BLaER1 treated with 17β-estradiol and CSF1 and Interleukin-3, amounts not matched to agents 10 nM and 100 nM (cell line): ENCODE measurements around the gene FAM161B.
"Not testable (repeated sequence)": the region's sequence is repeated elsewhere in the genome, so short reads cannot be mapped to it uniquely, and the experiment has no call there.

Source experiments
- H3K27ac ChIP-seq, 11 experiments: shearing (Covaris generic); formaldehyde crosslinking; 2 replicates each; pipeline ENCODE4 v1.8.1; 2022
- H3K27me3 ChIP-seq, 11 experiments: shearing (Covaris generic); formaldehyde crosslinking; 2 replicates each; pipeline ENCODE4 v1.8.1; 2022
- H3K36me3 ChIP-seq, 11 experiments: shearing (Covaris generic); formaldehyde crosslinking; 2 replicates each; pipeline ENCODE4 v1.8.1; 2022
- H3K4me1 ChIP-seq, 10 experiments: shearing (Covaris generic); formaldehyde crosslinking; 2 replicates each; pipeline ENCODE4 v1.8.1; 2022
- H3K4me2 ChIP-seq, 11 experiments: shearing (Covaris generic); formaldehyde crosslinking; 2 replicates each; pipeline ENCODE4 v1.8.1; 2022
- H3K4me3 ChIP-seq, 10 experiments: shearing (Covaris generic); formaldehyde crosslinking; 2 replicates each; pipeline ENCODE4 v1.8.1; 2022
- H3K9ac ChIP-seq, 11 experiments: shearing (Covaris generic); formaldehyde crosslinking; 2 replicates each; pipeline ENCODE4 v1.8.1; 2022
- H3K9me3 ChIP-seq, 11 experiments: shearing (Covaris generic); formaldehyde crosslinking; replicated peaks in 1 of 11; 2 replicates each; pipeline ENCODE4 v1.8.1; 2022
- H4K20me1 ChIP-seq, 11 experiments: shearing (Covaris generic); formaldehyde crosslinking; 2 replicates each; pipeline ENCODE4 v1.8.1; 2022
- Cebpa-rat ChIP-seq, 11 experiments: shearing (Covaris generic); IDR thresholded peaks; 2 replicates each; pipeline ENCODE4 v1.8.1; 2022

The FAM161B gene

GRCh38 chr14:73916324-73916723 is 33.6 kb downstream of the FAM161B start:
- H3K9ac ChIP-seq = no peak overlapping the region
- H3K9me3 ChIP-seq = peaks cover 18 to 27% (median 24%) of the 10 kb centered on the region in 11 experiments
- no peak overlapping the region for H3K4me2 ChIP-seq
- peaks cover 0 to 80% (median 25%) of the 10 kb centered on the region in 11 experiments; a peak in 15 of 22 replicates for H4K20me1 ChIP-seq
- H3K4me1 ChIP-seq = no peaks in the 10 kb centered on the region
- no peak overlapping the region for H3K4me3 ChIP-seq
- no peak for TF ChIP-seq Cebpa-rat (IDR thresholded peaks at IDR 0.05)
- no peak overlapping the region for H3K27ac ChIP-seq
- peaks cover 96 to 100% (median 99%) of the 10 kb centered on the region in 11 experiments for H3K36me3 ChIP-seq
- H3K27me3 ChIP-seq = no peaks in the 10 kb centered on the region

GRCh38 chr14:73913256-73913655 is 36.6 kb downstream of the FAM161B start:
- Histone ChIP-seq H3K4me3 (peak overlapping the region in 1 of 10 experiments; percentile 21; a peak in 1 of 20 replicates), H3K4me1 (no peaks in the 10 kb centered on the region), H3K27ac (no peak overlapping the region), H3K9ac (no peak overlapping the region), H3K36me3 (peaks cover 96 to 100% (median 99%) of the 10 kb centered on the region in 11 experiments), H3K27me3 (no peaks in the 10 kb centered on the region), H3K9me3 (peaks cover 18 to 36% (median 31%) of the 10 kb centered on the region in 11 experiments), H4K20me1 (peaks cover 0 to 73% (median 16%) of the 10 kb centered on the region in 11 experiments; a peak in 13 of 22 replicates), H3K4me2 (no peak overlapping the region)
- TF ChIP-seq Cebpa-rat (IDR thresholded peaks at IDR 0.05) = no peak

- Histone ChIP-seq H3K36me3 (peaks cover 97 to 100% (median 98%) of the 10 kb centered on the region in 11 experiments), H3K9ac (no peak overlapping the region), H3K4me2 (no peak overlapping the region)
These were observed 40.2 kb downstream of the FAM161B start for GRCh38 chr14:73909681-73910080.

GRCh38 chr14:73903028-73903427 is 46.9 kb downstream of the FAM161B start:
- Histone ChIP-seq H3K9ac (no peak overlapping the region), H3K27me3 (no peaks in the 10 kb centered on the region), H3K27ac (no peak overlapping the region), H4K20me1 (peaks cover 0 to 52% (median 26%) of the 10 kb centered on the region in 11 experiments; a peak in 14 of 22 replicates), H3K36me3 (peaks cover 94 to 100% (median 98%) of the 10 kb centered on the region in 11 experiments), H3K4me2 (no peak overlapping the region), H3K4me3 (no peak overlapping the region), H3K9me3 (no peaks in the 10 kb centered on the region), H3K4me1 (no peaks in the 10 kb centered on the region)
- no peak for TF ChIP-seq Cebpa-rat (IDR thresholded peaks at IDR 0.05)

More at GRCh38 chr14:73909681-73910080, 40.2 kb downstream of the FAM161B start:
- H3K4me1 ChIP-seq = no peaks in the 10 kb centered on the region
- H3K27ac ChIP-seq = no peak overlapping the region
- no peak overlapping the region for H3K4me3 ChIP-seq
- no peak for TF ChIP-seq Cebpa-rat (IDR thresholded peaks at IDR 0.05)
- peaks cover 18 to 36% (median 31%) of the 10 kb centered on the region in 11 experiments for H3K9me3 ChIP-seq
- no peaks in the 10 kb centered on the region for H3K27me3 ChIP-seq
- peaks cover 0 to 49% (median 0%) of the 10 kb centered on the region in 11 experiments; a peak in 4 of 22 replicates for H4K20me1 ChIP-seq

- Histone ChIP-seq H3K4me3 (no peak overlapping the region), H3K9ac (no peak overlapping the region), H3K36me3 (peaks cover 91 to 99% (median 97%) of the 10 kb centered on the region in 11 experiments), H3K27me3 (no peaks in the 10 kb centered on the region), H3K9me3 (no peaks in the 10 kb centered on the region), H3K4me2 (no peak overlapping the region), H4K20me1 (peaks cover 11 to 90% (median 47%) of the 10 kb centered on the region in 11 experiments; a peak in 20 of 22 replicates), H3K4me1 (peaks cover 0 to 7% (median 0%) of the 10 kb centered on the region in 10 experiments; a peak in 2 of 20 replicates), H3K27ac (no peak overlapping the region)
- TF ChIP-seq Cebpa-rat (IDR thresholded peaks at IDR 0.05) = no peak
These were observed 53.4 kb downstream of the FAM161B start for GRCh38 chr14:73896521-73896920.

- Histone ChIP-seq H3K4me1 (peaks cover 0 to 7% (median 0%) of the 10 kb centered on the region in 10 experiments; a peak in 3 of 20 replicates), H3K4me3 (no peak overlapping the region), H3K36me3 (peaks cover 91 to 98% (median 97%) of the 10 kb centered on the region in 11 experiments), H3K4me2 (no peak overlapping the region), H3K27ac (no peak overlapping the region), H4K20me1 (peaks cover 17 to 90% (median 47%) of the 10 kb centered on the region in 11 experiments; a peak in 20 of 22 replicates), H3K27me3 (no peaks in the 10 kb centered on the region), H3K9me3 (no peaks in the 10 kb centered on the region), H3K9ac (no peak overlapping the region)
- no peak for TF ChIP-seq Cebpa-rat (IDR thresholded peaks at IDR 0.05)
These were observed 54.0 kb downstream of the FAM161B start for GRCh38 chr14:73895939-73896338.

GRCh38 chr14:73894180-73894687 is 55.7 kb downstream of the FAM161B start:
- Histone ChIP-seq H3K36me3 (peaks cover 77 to 92% (median 82%) of the 10 kb centered on the region in 11 experiments), H3K4me1 (peaks cover 0 to 13% (median 1%) of the 10 kb centered on the region in 10 experiments; a peak in 9 of 20 replicates), H4K20me1 (peaks cover 34 to 90% (median 57%) of the 10 kb centered on the region in 11 experiments; a peak in 20 of 22 replicates)
- not testable (repeated sequence) for H3K27me3 ChIP-seq, H3K27ac ChIP-seq, H3K4me3 ChIP-seq, H3K9me3 ChIP-seq, H3K4me2 ChIP-seq, H3K9ac ChIP-seq

GRCh38 chr14:73889376-73889775 is 60.5 kb downstream of the FAM161B start:
- H3K36me3 ChIP-seq = peaks cover 28 to 44% (median 34%) of the 10 kb centered on the region in 11 experiments
- no peak overlapping the region for H3K4me3 ChIP-seq
- H4K20me1 ChIP-seq = peaks cover 41 to 75% (median 65%) of the 10 kb centered on the region in 11 experiments; a peak in 21 of 22 replicates
- TF ChIP-seq Cebpa-rat (IDR thresholded peaks at IDR 0.05) = no peak
- H3K9me3 ChIP-seq = no peaks in the 10 kb centered on the region
- H3K27ac ChIP-seq = 0 out of 22 replicates have a peak overlapping the region, but pooled peaks of 1 of the 11 experiments have one; percentile 7
- no peaks in the 10 kb centered on the region for H3K27me3 ChIP-seq
- peaks cover 28 to 44% (median 35%) of the 10 kb centered on the region in 10 experiments for H3K4me1 ChIP-seq
- peak overlapping the region in 6 of 11 experiments; percentile 22 to 98 (median 86); a peak in 8 of 22 replicates for H3K4me2 ChIP-seq
- peak overlapping the region in 1 of 11 experiments; percentile 14; a peak in 1 of 22 replicates for H3K9ac ChIP-seq

- H4K20me1 ChIP-seq = peaks cover 37 to 71% (median 62%) of the 10 kb centered on the region in 11 experiments; a peak in 21 of 22 replicates
- peaks cover 24 to 40% (median 29%) of the 10 kb centered on the region in 11 experiments for H3K36me3 ChIP-seq
- peak overlapping the region in 8 of 11 experiments; percentile 22 to 98 (median 86); a peak in 12 of 22 replicates for H3K4me2 ChIP-seq
- H3K4me1 ChIP-seq = peaks cover 28 to 44% (median 35%) of the 10 kb centered on the region in 10 experiments
- TF ChIP-seq Cebpa-rat (IDR thresholded peaks at IDR 0.05) = no peak
- H3K27me3 ChIP-seq = no peaks in the 10 kb centered on the region
- no peaks in the 10 kb centered on the region for H3K9me3 ChIP-seq
- 0 out of 22 replicates have a peak overlapping the region, but pooled peaks of 1 of the 11 experiments have one; percentile 7 for H3K27ac ChIP-seq
- peak overlapping the region in 1 of 11 experiments; percentile 14; a peak in 1 of 22 replicates for H3K9ac ChIP-seq
- H3K4me3 ChIP-seq = no peak overlapping the region
These were observed 60.9 kb downstream of the FAM161B start for GRCh38 chr14:73888971-73889370.
